Activated naive CD8-positive, alpha-beta T cell treated with anti-CD3 and anti-CD28 coated beads, Interleukin-2, amount 50 U/mL, for 24 hours (primary cell): Measurements from ENCODE around the gene UBALD2.
A peak's percentile ranks its signal among the peaks of the same experiment; 100 is the strongest.
"Not testable (repeated sequence)": the region's sequence is repeated elsewhere in the genome, so short reads cannot be mapped to it uniquely, and the experiment has no call there.

Experiments used
- ATAC-seq: fragments of 150-1000 bp; cut with Tn5 transposase; one replicate; pipeline ENCODE4 v1.10.0; 2021
- DNase-seq: peaks from one replicate; pipeline ENCODE4 v3.0.0; 2021
- H3K27ac Mint-ChIP-seq: one replicate; pipeline ENCODE4 v1.8.0; 2021; ENCODE audit warnings: mild to moderate bottlenecking, mixed read lengths
- H3K27me3 Mint-ChIP-seq: one replicate; pipeline ENCODE4 v1.8.0; 2021; ENCODE audit warnings: mixed read lengths
- H3K36me3 Mint-ChIP-seq: one replicate; pipeline ENCODE4 v1.8.0; 2021; ENCODE audit warnings: low read depth, mixed read lengths
- H3K4me1 Mint-ChIP-seq: one replicate; pipeline ENCODE4 v1.8.0; 2021; ENCODE audit warnings: mixed read lengths
- H3K4me3 Mint-ChIP-seq: one replicate; pipeline ENCODE4 v1.8.0; 2021; ENCODE audit warnings: mild to moderate bottlenecking, moderate library complexity, mixed read lengths
- H3K9me3 Mint-ChIP-seq: one replicate; pipeline ENCODE4 v1.8.0; 2021; ENCODE audit warnings: mixed read lengths

Gene UBALD2

DNA sequence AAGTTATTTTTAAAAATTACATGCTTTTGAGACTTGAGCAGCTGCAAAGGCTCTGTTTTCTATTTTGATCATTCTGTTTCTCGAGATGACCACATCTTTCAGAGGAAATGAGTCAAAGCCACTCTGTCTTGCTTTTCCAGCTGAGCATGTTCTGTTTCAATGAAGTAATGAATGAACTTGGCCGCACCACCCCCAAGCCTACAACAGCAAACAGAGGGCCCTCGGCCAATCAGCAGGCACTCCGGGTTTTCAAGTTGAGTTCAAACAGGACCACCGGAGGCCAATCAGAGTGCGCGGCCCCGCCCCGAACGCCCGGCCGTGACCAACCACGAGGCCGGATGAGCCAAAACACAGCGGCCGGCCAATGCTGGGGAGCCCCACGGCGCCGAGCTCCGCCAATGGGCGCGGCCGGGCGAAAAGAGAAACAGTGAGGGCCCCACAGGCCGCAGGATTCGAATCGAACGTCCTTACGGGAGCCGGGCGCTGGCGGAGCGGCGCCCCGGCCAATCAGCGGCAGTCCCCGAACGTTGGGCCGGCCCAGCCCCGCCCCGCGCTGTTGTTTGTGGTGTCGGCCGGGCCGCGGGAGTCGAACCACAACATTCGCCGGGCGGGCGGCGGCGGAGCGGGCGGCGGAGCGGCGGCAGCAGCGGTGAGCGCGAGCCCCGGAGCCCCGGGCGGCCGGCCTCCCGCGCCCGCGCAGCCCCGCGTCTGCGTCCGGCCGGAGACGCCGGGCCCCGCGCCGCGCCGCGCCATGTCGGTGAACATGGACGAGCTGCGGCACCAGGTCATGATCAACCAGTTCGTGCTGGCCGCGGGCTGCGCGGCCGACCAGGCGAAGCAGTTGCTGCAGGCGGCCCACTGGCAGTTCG is at the start of gene UBALD2:
TSS of gene UBALD2 (plus strand) at position 594 of the 869 bp plus-strand sequence. CDS start at position 752, 158 bp downstream.
- H3K27me3 Mint-ChIP-seq: no peaks in the 10 kb centered on the region
- peak; percentile 98 for DNase-seq
- no peaks in the 10 kb centered on the region for H3K9me3 Mint-ChIP-seq
- H3K36me3 Mint-ChIP-seq: peaks cover 35% of the 10 kb centered on the region
- peaks cover 63% of the 10 kb centered on the region for H3K4me1 Mint-ChIP-seq
- H3K27ac Mint-ChIP-seq: peak within 1 kb of the TSS; percentile 98
- peak within 1 kb of the TSS; percentile 87 for H3K4me3 Mint-ChIP-seq
- ATAC-seq: peak; percentile 79

DNA sequence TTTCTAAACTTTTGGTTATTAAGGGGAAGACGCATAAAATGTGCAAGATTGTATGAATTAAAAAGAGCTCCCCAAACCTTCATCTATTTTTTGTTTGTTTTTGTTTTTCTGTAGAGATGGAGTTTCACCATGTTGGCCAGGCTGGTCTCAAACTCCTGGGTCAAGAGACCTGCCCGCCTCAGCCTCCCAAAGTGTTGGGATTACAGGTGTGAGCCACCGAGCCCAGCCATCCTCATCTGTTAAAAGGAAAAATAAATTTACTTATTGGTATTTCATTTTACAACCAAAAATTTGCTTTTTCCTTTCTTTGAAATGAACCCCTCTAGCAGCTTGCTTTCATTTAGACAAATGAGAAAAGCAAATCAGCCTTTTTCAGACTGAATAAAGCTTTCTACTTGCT is 48.1 kb upstream of the UBALD2 start:
- H3K4me1 Mint-ChIP-seq: peaks cover 46% of the 10 kb centered on the region
- H3K27me3 Mint-ChIP-seq: no peaks in the 10 kb centered on the region

DNA sequence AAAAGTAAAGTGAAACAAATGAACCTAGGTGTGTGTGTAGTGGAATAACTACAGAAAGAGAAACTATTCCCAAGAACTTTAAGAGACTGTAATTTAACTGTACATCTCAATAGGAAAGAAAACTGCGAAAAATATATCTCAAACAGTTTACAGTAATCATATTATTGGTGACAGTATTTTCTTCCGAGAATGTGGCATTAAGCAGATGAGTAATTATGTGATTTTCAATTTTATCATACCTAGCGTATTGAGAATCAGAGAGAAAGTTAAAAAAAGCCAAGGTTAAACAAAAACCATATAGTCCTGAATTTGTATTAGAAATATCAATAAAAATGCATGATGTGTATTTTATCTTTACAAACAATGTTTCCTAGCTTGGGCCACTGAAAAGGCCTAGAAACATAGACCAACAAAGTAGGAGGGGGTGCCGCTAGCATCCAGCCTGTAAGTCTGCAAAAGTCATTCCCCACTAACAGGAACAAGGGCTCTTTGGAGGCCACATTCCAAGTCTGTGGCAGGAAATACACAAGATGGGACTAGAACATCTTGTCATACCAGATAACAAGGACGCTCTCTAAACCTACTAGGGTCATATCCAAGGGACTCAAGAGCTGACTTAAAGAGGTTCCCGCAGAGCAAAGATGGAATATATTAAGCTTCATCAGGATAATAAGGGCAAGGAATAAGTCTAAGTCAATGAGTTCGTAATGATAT is 45.3 kb upstream of the UBALD2 start:
- Mint-ChIP-seq H3K4me3 (peak overlapping the region; percentile 33), H3K27me3 (no peaks in the 10 kb centered on the region), H3K4me1 (peaks cover 28% of the 10 kb centered on the region), H3K27ac (no peak overlapping the region), H3K36me3 (peaks cover 6% of the 10 kb centered on the region), H3K9me3 (no peaks in the 10 kb centered on the region)
- no peak for ATAC-seq
- no peak for DNase-seq

More for the DNA sequence above, 48.1 kb upstream of the UBALD2 start:
- peaks cover 4% of the 10 kb centered on the region for H3K36me3 Mint-ChIP-seq
- H3K9me3 Mint-ChIP-seq: no peaks in the 10 kb centered on the region
- H3K4me3 Mint-ChIP-seq: no peak overlapping the region
- DNase-seq: no peak
- H3K27ac Mint-ChIP-seq: no peak overlapping the region
- ATAC-seq: no peak

- DNase-seq: no peak
- no peaks in the 10 kb centered on the region for H3K27me3 Mint-ChIP-seq
- no peak for ATAC-seq
- H3K9me3 Mint-ChIP-seq: peaks cover under 1% of the 10 kb centered on the region
- no peak overlapping the region for H3K27ac Mint-ChIP-seq
- H3K36me3 Mint-ChIP-seq: peaks cover 7% of the 10 kb centered on the region
- no peak overlapping the region for H3K4me3 Mint-ChIP-seq
- peaks cover 17% of the 10 kb centered on the region for H3K4me1 Mint-ChIP-seq
These were observed 41.3 kb upstream of the UBALD2 start for GRCh38 chr17:76223802-76224201.

DNA sequence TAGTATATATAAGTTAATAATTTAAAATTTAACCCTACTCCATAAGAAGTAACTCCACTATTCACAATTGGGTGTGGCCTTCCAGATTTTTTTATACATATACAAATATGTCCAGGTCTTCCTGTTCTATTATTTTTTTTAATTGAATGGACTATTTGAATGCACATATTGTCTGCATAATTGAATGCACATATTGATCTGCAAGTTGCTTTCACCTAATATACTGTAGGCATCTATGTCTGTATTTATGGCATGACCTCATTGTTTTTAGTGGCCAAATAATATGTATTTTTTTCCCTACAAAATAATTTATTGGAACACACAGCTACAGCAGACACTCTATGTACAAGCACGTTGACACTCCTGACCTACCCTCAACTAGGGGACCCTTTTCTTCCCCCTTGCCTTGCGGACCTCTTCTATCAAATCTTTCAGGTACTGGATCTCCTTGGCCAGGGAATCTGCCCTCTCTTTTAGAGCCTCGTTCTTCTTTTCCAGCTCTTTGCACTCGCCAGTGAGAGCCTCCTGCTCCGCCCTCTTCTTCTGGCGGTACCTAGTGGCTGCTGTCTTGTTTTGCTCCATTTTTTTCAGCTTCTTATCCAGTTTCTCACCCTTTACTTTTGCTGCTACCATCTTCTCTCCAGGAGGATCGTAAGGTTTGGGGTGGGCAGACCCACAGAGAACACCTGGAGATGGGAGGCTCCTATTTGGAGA is 39.6 kb upstream of the UBALD2 start:
- not testable (repeated sequence) for H3K27ac Mint-ChIP-seq, H3K27me3 Mint-ChIP-seq, H3K9me3 Mint-ChIP-seq, H3K36me3 Mint-ChIP-seq, H3K4me3 Mint-ChIP-seq, DNase-seq, ATAC-seq
- peaks cover 21% of the 10 kb centered on the region for H3K4me1 Mint-ChIP-seq

- not testable (repeated sequence) for H3K4me3 Mint-ChIP-seq, H3K27me3 Mint-ChIP-seq, ATAC-seq, H3K36me3 Mint-ChIP-seq, H3K27ac Mint-ChIP-seq, DNase-seq, H3K9me3 Mint-ChIP-seq
- H3K4me1 Mint-ChIP-seq: peaks cover 21% of the 10 kb centered on the region
These were observed 38.4 kb upstream of the UBALD2 start for GRCh38 chr17:76226749-76227148.

DNA sequence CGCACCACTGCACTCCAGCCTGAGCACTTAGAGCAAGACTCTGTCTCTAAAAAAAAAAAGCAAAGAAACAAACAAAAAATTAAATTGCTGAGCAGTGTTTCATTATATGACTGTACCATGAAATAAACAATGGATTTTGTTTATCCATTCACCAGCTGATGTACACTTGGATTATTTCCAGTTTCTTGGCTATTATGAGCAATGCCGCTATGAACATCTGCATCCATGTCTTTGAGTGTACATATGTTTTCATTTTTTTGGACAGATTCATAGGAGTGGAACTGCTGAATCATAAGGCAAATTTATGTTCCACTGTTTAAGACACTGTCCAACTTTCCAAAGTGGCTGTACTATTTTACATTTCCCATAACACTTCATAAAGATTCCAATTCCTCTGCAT is 32.8 kb upstream of the UBALD2 start:
- peak overlapping the region; percentile 51 for H3K27ac Mint-ChIP-seq
- H3K9me3 Mint-ChIP-seq: peaks cover 3% of the 10 kb centered on the region
- ATAC-seq (no peak), DNase-seq (no peak)
- H3K4me1 Mint-ChIP-seq: peaks cover 55% of the 10 kb centered on the region
- peaks cover 9% of the 10 kb centered on the region for H3K36me3 Mint-ChIP-seq
- no peaks in the 10 kb centered on the region for H3K27me3 Mint-ChIP-seq
- no peak overlapping the region for H3K4me3 Mint-ChIP-seq

DNA sequence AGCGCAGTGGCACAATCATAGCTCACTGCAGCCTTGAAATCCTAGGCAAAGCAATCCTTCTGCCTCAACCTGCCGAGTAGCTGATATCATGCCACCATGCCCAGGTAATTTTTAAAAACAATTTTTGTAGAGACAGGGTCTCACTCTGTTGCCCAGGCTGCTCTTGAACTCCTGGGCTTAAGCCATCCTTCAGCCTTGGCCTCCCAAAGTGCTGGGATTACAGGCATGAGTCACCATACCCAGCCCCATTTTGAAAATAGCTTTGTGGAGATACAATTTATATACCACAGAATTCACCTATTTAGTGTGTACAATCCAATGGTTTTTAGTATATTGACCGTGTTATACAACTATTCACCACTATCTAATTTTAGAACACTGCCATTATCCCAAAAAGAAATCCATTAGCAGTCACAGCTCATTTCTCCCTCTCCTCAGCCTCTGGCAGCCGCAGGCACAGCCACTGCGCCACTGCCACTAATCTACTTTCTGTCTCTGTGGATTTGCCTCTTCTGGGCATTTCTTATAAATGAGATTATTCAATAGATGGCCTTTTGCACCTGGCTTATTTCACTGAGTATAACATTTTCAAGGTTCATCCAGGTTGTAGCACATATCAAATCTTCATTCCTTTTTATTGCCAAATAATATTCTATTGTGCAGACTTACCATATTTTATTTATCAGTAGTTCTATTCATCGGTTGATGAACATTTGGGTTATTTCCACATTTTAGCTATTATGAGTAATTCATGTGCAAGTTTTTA is 31.4 kb upstream of the UBALD2 start:
- DNase-seq: no peak
- Mint-ChIP-seq H3K4me1 (peaks cover 59% of the 10 kb centered on the region), H3K36me3 (peaks cover 6% of the 10 kb centered on the region), H3K27ac (no peak overlapping the region), H3K27me3 (no peaks in the 10 kb centered on the region), H3K9me3 (peaks cover 3% of the 10 kb centered on the region), H3K4me3 (no peak overlapping the region)
- no peak for ATAC-seq

DNA sequence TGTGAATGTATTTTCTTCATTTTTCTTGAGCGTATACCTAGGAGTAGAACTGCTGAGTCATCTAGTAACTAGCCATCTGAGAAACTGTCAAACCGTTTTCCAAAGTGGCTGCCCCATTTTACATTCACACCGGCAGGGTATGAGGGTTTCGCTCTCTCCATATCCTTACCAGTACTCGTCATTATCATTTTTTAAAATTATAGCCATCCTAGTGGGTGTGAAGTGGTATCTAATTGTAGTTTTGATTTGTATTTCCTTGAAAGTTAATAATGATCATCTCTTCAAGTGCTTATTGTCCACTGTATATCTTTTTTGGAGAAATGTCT is 30.8 kb upstream of the UBALD2 start:
- DNase-seq (no peak), ATAC-seq (no peak)
- no peaks in the 10 kb centered on the region for H3K27me3 Mint-ChIP-seq
- no peaks in the 10 kb centered on the region for H3K9me3 Mint-ChIP-seq
- no peak overlapping the region for H3K4me3 Mint-ChIP-seq
- peaks cover 3% of the 10 kb centered on the region for H3K36me3 Mint-ChIP-seq
- peak overlapping the region; percentile 50 for H3K27ac Mint-ChIP-seq
- H3K4me1 Mint-ChIP-seq: peaks cover 59% of the 10 kb centered on the region

GRCh38 chr17:76235883-76236282 is 29.3 kb upstream of the UBALD2 start:
- H3K4me1 Mint-ChIP-seq: peaks cover 55% of the 10 kb centered on the region
- H3K9me3 Mint-ChIP-seq: no peaks in the 10 kb centered on the region
- no peaks in the 10 kb centered on the region for H3K27me3 Mint-ChIP-seq
- no peak for ATAC-seq
- H3K27ac Mint-ChIP-seq: no peak overlapping the region
- DNase-seq: no peak
- no peak overlapping the region for H3K4me3 Mint-ChIP-seq
- peaks cover 3% of the 10 kb centered on the region for H3K36me3 Mint-ChIP-seq

GRCh38 chr17:76236603-76237002 is 28.5 kb upstream of the UBALD2 start:
- Mint-ChIP-seq H3K27ac (no peak overlapping the region), H3K9me3 (no peaks in the 10 kb centered on the region), H3K4me1 (peaks cover 60% of the 10 kb centered on the region), H3K27me3 (no peaks in the 10 kb centered on the region), H3K36me3 (peaks cover 3% of the 10 kb centered on the region), H3K4me3 (no peak overlapping the region)
- DNase-seq (no peak), ATAC-seq (no peak)

- DNase-seq (no peak), ATAC-seq (no peak)
- Mint-ChIP-seq H3K36me3 (peaks cover 3% of the 10 kb centered on the region), H3K27ac (no peak overlapping the region), H3K4me1 (peaks cover 59% of the 10 kb centered on the region), H3K4me3 (peak overlapping the region; percentile 43), H3K27me3 (no peaks in the 10 kb centered on the region), H3K9me3 (no peaks in the 10 kb centered on the region)
These were observed 27.3 kb upstream of the UBALD2 start for GRCh38 chr17:76237859-76238313.

DNA sequence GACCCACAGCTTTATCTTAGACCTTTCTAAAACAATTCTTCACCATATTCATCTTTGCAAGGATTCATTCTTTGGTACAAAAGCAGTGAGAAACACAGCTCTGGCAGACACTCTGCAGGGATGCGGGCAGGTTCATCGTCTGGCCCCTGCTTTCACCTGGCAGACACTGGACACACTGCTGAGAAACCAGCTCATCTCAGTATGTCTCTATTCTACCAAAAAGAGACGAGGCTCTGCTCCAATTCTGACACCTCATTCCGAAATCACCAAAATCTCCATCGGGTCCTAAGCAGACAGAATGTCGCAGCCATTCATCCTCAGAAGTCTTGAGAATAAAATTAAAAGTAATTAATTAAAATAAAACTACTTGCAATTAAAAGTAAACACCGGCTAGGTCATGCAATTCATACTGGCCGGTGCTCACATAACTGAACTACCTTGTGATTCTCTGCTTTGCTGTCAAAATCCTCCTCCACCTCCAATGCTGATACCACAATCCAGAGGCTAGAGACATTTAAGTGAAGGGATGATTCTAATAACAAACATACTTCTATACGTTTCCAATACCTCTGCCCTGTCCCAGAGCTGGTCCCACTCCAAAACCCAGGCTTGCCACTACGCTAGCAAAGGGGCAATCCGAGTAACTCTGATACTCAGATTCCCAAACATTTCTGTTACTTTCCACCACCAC is 26.2 kb upstream of the UBALD2 start:
- DNase-seq (no peak), ATAC-seq (no peak)
- Mint-ChIP-seq H3K4me1 (peaks cover 60% of the 10 kb centered on the region), H3K27me3 (no peaks in the 10 kb centered on the region), H3K27ac (peak overlapping the region; percentile 59), H3K4me3 (peak overlapping the region; percentile 43), H3K9me3 (no peaks in the 10 kb centered on the region), H3K36me3 (peaks cover 3% of the 10 kb centered on the region)
